ENCODE results near the gene GALNTL6.

GALNTL6 gene

GRCh38 chr4:172356016-172356415, 542.8 kb downstream of the GALNTL6 start:
- DNase-seq (ENCODE audit: low spot score), result no peak
- no peak for TF ChIP-seq CTCF (IDR thresholded peaks at IDR 0.05; ENCODE audit: poor library complexity, severe bottlenecking)
- H3K4me3 ChIP-seq (ENCODE audit: severe bottlenecking), result no peak overlapping the region
- no peak for ATAC-seq (ENCODE audit: low read depth)
- H3K27me3 ChIP-seq (ENCODE audit: insufficient read depth, poor library complexity, severe bottlenecking), result no peaks in the 10 kb centered on the region
- no peak overlapping the region for H3K27ac ChIP-seq (ENCODE audit: poor library complexity, severe bottlenecking)
- H3K9me3 ChIP-seq (ENCODE audit: severe bottlenecking), result no peaks in the 10 kb centered on the region
- no peaks in the 10 kb centered on the region for H3K36me3 ChIP-seq (ENCODE audit: low read depth)
- no peaks in the 10 kb centered on the region for H3K4me1 ChIP-seq (ENCODE audit: insufficient read depth, poor library complexity, severe bottlenecking)

GRCh38 chr4:172357006-172357540, 543.9 kb downstream of the GALNTL6 start:
- Histone ChIP-seq H3K4me1 (ENCODE audit: insufficient read depth, poor library complexity, severe bottlenecking) (no peaks in the 10 kb centered on the region), H3K27me3 (ENCODE audit: insufficient read depth, poor library complexity, severe bottlenecking) (no peaks in the 10 kb centered on the region), H3K4me3 (ENCODE audit: severe bottlenecking) (no peak overlapping the region), H3K36me3 (ENCODE audit: low read depth) (no peaks in the 10 kb centered on the region), H3K9me3 (ENCODE audit: severe bottlenecking) (no peaks in the 10 kb centered on the region), H3K27ac (ENCODE audit: poor library complexity, severe bottlenecking) (no peak overlapping the region)
- no peak for TF ChIP-seq CTCF (IDR thresholded peaks at IDR 0.05; ENCODE audit: poor library complexity, severe bottlenecking)
- ATAC-seq (ENCODE audit: low read depth), result no peak
- DNase-seq (ENCODE audit: low spot score), result no peak

GRCh38 chr4:172362569-172362968, 549.4 kb downstream of the GALNTL6 start:
- Histone ChIP-seq H3K4me1 (ENCODE audit: insufficient read depth, poor library complexity, severe bottlenecking) (no peaks in the 10 kb centered on the region), H3K9me3 (ENCODE audit: severe bottlenecking) (no peaks in the 10 kb centered on the region), H3K4me3 (ENCODE audit: severe bottlenecking) (no peak overlapping the region), H3K27me3 (ENCODE audit: insufficient read depth, poor library complexity, severe bottlenecking) (no peaks in the 10 kb centered on the region), H3K27ac (ENCODE audit: poor library complexity, severe bottlenecking) (no peak overlapping the region), H3K36me3 (ENCODE audit: low read depth) (no peaks in the 10 kb centered on the region)
- ATAC-seq (ENCODE audit: low read depth) (no peak), DNase-seq (ENCODE audit: low spot score) (no peak)
- TF ChIP-seq CTCF (IDR thresholded peaks at IDR 0.05; ENCODE audit: poor library complexity, severe bottlenecking), result no peak

GRCh38 chr4:172369471-172369959, 556.3 kb downstream of the GALNTL6 start:
- H3K36me3 ChIP-seq (ENCODE audit: low read depth), result no peaks in the 10 kb centered on the region
- ATAC-seq (ENCODE audit: low read depth), result no peak
- H3K27me3 ChIP-seq (ENCODE audit: insufficient read depth, poor library complexity, severe bottlenecking), result no peaks in the 10 kb centered on the region
- H3K4me3 ChIP-seq (ENCODE audit: severe bottlenecking), result no peak overlapping the region
- no peak for TF ChIP-seq CTCF (IDR thresholded peaks at IDR 0.05; ENCODE audit: poor library complexity, severe bottlenecking)
- H3K9me3 ChIP-seq (ENCODE audit: severe bottlenecking), result no peaks in the 10 kb centered on the region
- DNase-seq (ENCODE audit: low spot score), result no peak
- no peak overlapping the region for H3K27ac ChIP-seq (ENCODE audit: poor library complexity, severe bottlenecking)
- H3K4me1 ChIP-seq (ENCODE audit: insufficient read depth, poor library complexity, severe bottlenecking), result no peaks in the 10 kb centered on the region

- no peak for TF ChIP-seq CTCF (IDR thresholded peaks at IDR 0.05; ENCODE audit: poor library complexity, severe bottlenecking)
- no peaks in the 10 kb centered on the region for H3K9me3 ChIP-seq (ENCODE audit: severe bottlenecking)
- no peak for ATAC-seq (ENCODE audit: low read depth)
Observed at GRCh38 chr4:172377486-172378140, 564.4 kb downstream of the GALNTL6 start.

More at GRCh38 chr4:172377486-172378140, 564.4 kb downstream of the GALNTL6 start:
- Histone ChIP-seq H3K4me3 (ENCODE audit: severe bottlenecking) (no peak overlapping the region), H3K27me3 (ENCODE audit: insufficient read depth, poor library complexity, severe bottlenecking) (no peaks in the 10 kb centered on the region), H3K27ac (ENCODE audit: poor library complexity, severe bottlenecking) (no peak overlapping the region), H3K4me1 (ENCODE audit: insufficient read depth, poor library complexity, severe bottlenecking) (no peaks in the 10 kb centered on the region), H3K36me3 (ENCODE audit: low read depth) (no peaks in the 10 kb centered on the region)
- DNase-seq (ENCODE audit: low spot score), result no peak

All from RWPE2 (cell line).